GM19025 (cell line): ENCODE data around the gene NISCH.

Experiments used
- ATAC-seq: cut with Tn5 transposase; IDR thresholded peaks from one replicate; pipeline ENCODE4 v1.9.1; 2021; ENCODE audit warnings: mild to moderate bottlenecking, low read depth, moderate library complexity; ENCODE audit not compliant: unreplicated experiment

Gene NISCH

DNA sequence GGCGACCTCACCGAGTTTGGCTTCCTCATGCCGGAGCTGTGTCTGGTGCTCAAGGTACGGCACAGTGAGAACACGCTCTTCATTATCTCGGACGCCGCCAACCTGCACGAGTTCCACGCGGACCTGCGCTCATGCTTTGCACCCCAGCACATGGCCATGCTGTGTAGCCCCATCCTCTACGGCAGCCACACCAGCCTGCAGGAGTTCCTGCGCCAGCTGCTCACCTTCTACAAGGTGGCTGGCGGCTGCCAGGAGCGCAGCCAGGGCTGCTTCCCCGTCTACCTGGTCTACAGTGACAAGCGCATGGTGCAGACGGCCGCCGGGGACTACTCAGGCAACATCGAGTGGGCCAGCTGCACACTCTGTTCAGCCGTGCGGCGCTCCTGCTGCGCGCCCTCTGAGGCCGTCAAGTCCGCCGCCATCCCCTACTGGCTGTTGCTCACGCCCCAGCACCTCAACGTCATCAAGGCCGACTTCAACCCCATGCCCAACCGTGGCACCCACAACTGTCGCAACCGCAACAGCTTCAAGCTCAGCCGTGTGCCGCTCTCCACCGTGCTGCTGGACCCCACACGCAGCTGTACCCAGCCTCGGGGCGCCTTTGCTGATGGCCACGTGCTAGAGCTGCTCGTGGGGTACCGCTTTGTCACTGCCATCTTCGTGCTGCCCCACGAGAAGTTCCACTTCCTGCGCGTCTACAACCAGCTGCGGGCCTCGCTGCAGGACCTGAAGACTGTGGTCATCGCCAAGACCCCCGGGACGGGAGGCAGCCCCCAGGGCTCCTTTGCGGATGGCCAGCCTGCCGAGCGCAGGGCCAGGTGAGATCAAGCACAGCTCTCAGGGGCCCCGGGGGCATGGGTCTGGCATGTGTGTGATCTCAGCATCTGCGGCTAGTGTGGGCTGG is 32.6 kb downstream of the NISCH start:
- ATAC-seq = no peak

DNA sequence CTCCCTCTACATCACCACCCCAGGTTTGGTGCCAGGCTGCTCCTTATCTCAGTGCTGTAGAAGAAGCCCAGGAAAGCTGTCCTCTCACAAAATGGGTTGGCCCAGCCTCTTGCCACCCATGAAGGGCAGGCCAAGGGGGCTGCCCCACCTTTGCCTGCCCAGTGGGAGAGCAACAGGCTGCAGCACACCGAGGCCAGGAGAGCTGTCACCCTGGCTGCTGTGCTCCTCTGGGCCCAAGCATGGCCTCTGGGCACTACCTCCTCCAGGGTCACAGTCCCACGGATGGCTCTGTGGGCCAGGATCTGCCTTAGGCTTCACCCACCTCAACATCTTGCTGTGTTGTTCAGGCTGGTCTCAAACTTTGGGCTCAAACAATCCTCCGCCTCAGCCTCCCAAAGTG is 33.3 kb downstream of the NISCH start:
- no peak for ATAC-seq

DNA sequence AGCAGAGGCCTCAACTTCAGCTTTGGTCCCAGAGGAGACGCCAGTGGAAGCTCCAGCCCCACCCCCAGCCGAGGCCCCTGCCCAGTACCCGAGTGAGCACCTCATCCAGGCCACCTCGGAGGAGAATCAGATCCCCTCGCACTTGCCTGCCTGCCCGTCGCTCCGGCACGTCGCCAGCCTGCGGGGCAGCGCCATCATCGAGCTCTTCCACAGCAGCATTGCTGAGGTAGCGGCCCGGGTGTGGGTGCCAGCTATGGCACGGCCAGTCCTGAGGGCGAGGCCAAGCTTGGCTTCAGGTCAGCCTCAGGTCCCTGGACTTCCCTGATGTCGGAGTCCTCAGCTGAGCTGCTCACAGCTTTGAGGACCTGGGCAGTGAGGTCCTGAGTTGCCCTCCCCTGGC is 34.0 kb downstream of the NISCH start:
- no peak for ATAC-seq

DNA sequence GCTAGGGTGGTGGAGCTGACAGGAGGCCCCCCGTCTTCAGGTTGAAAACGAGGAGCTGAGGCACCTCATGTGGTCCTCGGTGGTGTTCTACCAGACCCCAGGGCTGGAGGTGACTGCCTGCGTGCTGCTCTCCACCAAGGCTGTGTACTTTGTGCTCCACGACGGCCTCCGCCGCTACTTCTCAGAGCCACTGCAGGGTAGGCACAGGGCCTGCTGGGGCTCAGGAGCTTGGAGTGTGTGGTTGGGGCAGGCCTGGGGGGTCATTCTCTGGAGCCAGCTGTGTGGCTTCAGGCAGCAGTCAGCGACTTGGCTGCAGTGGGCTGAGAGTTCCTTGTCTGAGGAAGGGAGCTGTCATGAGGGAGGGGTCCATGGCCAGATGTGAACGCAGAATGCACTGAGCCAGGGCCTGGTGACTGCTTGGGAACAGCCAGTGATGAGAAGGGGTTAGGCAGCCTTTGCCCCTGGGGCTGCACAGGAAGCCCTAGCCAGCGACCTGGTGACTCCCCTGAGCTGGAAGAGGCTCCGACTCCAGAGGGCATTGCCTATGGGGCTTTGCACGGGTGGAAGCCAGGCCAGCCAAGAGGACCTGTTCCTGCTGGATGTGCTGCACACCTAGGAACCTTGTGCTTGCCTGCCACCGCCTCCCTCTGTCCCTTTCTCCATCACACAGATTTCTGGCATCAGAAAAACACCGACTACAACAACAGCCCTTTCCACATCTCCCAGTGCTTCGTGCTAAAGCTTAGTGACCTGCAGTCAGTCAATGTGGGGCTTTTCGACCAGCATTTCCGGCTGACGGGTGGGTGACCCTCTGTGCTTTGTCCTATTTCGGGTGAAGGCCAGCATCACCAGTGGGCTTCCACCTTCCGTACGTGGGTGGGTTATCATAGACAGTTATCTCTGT is 34.9 kb downstream of the NISCH start:
- no peak for ATAC-seq

DNA sequence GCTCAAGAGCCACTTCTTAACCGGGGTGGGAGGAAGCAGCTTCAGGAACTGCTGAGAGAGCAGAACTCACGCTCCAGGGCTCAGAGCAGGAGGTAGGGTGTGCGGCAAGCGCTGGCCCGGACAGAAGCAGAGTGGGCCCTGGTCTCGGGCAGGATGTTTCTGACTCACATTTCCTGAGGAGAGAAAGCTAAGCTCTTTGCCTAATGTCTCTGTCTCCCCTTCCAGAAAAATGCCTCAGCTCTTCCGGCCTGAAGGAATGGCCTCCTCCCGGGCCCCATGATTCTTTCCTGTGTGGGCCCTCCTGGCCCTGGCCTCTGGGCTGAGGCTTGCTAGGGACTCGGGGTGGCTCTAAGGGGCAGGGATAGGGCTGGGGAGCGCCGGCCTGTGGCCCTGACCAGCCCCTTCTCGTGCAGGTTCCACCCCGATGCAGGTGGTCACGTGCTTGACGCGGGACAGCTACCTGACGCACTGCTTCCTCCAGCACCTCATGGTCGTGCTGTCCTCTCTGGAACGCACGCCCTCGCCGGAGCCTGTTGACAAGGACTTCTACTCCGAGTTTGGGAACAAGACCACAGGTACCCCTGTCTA is 35.6 kb downstream of the NISCH start:
- ATAC-seq = no peak

DNA sequence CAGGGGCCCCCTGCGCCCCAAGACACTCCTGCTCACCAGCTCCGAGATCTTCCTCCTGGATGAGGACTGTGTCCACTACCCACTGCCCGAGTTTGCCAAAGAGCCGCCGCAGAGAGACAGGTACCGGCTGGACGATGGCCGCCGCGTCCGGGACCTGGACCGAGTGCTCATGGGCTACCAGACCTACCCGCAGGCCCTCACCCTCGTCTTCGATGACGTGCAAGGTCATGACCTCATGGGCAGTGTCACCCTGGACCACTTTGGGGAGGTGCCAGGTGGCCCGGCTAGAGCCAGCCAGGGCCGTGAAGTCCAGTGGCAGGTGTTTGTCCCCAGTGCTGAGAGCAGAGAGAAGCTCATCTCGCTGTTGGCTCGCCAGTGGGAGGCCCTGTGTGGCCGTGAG is 36.7 kb downstream of the NISCH start:
- ATAC-seq = no peak

DNA sequence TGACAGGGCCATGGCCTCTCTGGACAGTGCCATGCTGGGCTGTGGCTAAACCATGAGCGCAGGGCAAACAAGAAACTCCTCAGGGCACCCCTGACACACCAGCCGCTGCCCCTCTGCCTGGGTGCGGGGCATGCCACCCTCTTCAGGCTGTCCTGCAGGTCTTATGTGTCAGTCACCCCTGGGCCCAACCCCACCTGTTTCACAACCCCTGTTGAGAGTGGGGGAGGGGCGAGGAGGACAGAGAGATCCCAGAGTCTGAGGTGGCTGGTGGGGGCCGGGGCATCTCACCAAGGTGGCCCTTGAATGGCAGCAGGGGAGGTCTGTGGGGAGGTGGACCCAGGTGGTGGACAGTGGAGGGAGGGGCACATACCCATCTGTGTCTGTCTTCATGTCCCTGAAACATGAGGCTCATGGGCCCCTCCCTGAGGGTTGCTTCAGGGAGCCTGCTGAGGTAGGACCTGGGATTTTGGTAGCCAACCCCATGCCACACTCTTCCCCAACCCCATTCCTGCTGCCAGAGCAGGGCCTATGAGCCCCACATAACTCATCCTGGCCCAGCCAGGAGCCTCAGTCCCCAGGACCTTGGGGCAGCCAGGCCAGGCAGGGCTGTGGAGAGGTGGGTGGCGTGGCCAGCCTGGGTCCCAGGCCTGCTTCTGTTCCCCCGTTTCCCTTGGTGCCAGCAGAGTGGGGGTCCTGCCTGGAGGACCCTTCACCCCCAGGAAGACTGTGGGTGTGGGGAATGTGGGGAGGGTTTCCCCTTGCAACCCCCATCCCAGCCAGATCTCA is 38.0 kb downstream of the NISCH start:
- no peak for ATAC-seq

DNA sequence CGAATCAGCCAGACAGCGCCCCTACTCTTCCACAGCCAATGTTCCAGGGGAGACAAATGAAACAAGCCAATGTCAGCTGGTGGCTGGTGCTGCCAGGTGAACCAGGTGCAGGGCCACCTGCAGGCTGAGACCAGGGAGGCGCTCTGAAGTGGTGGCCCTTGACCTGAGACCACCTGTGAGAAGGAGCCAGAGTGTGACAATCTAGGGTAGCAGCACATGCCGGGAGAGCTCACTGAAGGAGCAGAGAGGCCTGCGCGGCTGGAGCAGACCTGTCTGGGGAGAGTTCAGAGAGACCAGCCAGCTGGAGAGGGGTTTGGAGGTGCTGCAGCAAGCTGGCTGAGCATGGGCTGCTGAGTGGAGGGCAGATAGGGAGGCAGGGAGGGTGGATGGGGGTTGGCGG is 39.0 kb downstream of the NISCH start:
- ATAC-seq = no peak

DNA sequence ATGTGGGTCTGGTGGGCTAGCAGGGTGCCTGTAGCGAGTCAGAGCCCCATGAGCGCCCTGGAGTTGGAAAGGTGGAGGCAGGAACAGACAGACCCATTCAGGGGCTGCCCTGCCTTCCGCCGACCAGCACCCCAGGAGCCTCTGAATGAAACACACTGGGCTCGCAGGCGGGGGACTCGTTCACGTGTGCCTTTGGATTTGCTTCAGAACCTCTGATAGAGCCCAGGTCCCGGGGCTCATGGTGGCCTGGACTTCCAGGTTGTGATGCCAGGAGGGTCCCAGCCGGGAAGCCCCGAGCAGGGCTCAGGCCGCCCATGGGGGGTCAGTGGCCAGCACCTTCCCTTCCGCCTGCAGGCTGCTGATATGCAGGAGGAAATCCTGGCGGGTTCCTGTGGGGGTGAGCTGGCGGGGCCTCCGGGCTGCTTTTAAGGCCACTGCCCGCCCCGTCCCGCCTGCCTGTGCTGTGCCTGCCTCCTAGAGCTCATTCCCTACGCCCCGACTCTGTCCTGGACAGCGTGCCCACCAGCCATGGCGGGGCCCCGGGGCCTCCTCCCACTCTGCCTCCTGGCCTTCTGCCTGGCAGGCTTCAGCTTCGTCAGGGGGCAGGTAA is 39.6 kb downstream of the NISCH start, which contains the start of gene STAB1:
Gene STAB1, plus strand, starts transcription at position 453 of the 610 bp plus-strand sequence. Its CDS starts 76 bp downstream, at position 529.
- ATAC-seq = no peak

DNA sequence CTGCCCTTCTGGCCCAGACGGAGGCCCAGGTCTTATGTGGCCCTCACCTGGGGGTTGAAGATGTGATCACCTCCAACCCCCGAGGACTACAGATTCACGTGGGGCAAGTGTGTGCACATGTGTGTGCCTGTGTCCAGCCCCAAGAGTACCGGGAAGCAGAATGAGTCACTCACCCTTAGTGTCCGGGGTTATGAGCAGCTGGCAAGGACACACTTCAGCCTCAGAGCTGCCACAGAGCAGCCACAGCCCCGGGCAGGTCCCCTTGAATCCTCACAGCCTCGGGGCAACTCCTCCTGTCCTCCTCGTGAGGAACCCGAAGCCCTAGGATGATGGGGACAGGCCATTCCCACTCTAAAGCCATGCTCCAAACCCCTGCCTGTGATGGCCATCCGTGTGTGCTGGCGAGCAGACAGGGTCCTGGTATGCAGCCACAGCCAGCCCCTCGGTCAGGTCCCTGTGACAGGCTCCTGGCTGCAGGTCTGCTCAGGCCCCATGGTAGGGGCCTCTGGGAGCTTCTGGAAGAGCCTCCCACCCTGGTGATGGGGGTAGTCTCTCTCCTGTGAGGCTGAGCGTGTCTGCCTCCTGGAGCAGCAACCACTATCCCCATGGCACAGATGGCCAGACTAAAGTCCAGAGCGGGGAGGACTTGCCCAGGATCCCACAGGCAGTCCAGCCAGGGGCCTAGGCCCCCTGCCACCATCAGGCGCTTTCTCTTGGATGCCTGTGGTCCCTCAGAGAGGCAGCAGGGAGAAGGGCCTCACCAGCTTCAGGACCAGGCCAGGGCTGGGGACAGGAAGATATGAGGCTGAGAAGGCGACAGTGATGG is 40.6 kb downstream of the NISCH start:
- no peak for ATAC-seq

DNA sequence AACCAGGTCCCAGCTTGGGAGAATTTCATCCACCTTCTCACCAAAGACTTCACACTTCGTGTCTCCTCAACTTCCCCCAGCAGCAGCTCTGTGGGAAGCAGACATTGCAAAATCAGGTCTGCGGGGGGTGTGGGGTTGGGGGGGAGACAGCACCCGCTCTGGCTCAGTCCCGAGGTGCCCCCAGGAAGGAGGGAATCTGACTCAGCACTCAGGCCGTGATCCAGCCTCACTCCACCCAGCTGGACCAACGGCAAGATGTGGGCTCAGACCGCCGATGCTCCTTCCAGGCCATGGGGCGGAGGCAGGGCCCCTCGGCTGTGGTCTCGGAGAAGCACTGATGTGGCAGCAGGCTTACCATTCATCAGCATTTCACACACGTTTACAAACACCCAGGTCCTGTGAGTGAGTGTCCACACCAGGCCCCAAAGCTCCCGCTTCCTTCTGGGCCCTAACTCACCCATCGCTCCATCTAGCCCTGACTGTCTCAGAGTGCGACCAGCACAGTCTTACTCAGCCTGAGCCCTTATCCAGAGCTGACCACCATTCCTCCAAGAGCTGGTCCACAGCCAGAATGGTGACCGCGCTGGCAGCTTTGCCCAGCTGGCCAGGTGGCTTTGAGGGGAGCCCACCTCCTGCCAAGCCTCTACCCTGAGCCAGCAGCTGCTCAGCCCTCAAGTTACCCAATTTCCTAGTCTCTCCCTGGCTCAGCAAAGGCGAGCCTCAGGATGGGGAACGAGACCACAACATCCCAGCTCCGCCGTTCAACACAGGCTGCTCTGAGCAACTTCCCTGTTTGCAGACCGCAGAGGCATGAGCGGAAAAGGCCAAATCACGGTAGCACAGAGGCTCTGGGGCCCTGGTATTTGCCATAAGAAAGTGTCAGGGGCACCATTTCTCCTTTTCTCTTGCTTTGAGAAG is 43.0 kb downstream of the NISCH start:
- no peak for ATAC-seq

DNA sequence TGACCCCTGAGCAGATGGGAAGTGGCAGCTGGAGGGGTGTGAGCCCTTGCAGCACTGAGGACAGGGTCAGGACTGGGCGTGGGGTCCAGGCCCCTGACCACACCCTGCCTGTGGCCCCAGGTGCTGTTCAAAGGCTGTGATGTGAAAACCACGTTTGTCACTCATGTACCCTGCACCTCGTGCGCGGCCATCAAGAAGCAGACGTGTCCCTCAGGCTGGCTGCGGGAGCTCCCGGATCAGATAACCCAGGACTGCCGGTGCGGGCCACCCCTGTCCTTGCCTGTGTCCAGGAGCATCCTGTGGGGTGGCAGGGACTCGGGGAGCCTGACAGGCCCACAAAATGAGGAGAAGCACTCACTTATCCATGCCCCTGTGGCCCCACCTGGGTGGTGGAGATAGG is 45.6 kb downstream of the NISCH start:
- no peak for ATAC-seq

DNA sequence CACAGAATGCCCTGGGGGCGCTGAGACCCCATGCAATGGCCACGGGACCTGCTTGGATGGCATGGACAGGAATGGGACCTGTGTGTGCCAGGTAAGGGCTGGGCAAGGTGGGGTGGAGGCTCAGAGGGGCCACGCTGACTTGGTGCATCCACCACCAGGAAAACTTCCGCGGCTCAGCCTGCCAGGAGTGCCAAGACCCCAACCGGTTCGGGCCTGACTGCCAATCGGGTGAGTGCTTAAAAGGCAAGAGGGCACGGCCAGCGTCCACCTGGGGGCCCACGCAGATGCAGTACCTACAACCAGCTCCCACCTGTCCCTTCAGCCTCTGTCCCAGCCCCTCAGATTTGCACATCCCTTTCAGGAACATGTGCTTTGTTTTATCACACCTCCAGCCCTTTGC is 46.6 kb downstream of the NISCH start:
- ATAC-seq = no peak

DNA sequence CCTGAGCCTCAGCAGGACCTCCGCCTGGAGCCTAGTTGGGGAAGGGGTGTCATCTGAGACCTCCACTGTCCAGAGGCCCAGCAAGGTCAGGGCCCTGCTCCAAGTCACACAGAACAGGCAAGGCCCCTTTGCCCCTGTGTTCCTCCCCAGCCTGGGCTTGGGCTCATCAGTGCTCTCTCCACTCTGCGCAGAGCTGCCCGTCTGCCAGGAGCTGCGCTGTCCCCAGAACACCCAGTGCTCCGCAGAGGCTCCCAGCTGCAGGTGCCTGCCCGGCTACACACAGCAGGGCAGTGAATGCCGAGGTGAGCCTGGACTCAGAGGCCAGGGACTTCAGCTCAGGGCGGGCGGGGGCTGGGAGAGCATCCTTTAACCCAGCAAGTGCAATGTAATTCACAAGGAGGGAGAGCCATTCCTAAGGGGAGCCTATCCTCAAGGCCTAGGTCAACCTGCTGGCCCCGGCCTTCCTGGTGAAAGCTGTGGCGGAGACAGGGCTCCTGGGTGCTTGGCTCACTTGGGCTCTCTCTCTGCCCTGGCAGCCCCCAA is 47.5 kb downstream of the NISCH start:
- ATAC-seq = no peak

DNA sequence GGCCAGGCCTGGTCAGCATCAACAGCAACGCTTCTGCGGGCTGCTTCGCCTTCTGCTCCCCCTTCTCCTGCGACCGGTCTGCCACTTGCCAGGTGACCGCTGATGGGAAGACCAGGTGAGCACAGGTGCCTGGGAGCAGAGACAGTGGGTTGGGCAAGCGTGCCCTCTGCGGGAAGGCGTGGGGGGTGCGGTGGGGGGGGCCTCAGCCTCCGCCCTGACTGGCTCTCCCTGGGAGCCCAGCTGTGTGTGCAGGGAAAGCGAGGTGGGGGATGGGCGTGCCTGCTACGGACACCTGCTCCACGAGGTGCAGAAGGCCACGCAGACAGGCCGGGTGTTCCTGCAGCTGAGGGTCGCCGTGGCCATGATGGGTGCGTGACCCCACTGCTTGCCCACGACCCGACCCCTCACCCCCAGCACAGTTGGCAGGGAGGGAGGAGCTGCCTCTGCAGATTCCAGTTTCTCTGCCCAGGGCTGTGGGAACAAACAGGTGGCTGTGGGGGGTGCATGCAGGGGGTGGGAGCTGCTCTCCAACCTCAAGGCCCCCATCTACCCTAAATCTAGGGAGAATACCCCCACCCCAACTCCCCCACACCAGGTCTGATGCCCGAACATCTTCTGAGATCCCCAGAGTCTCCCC is 48.5 kb downstream of the NISCH start:
- no peak for ATAC-seq

DNA sequence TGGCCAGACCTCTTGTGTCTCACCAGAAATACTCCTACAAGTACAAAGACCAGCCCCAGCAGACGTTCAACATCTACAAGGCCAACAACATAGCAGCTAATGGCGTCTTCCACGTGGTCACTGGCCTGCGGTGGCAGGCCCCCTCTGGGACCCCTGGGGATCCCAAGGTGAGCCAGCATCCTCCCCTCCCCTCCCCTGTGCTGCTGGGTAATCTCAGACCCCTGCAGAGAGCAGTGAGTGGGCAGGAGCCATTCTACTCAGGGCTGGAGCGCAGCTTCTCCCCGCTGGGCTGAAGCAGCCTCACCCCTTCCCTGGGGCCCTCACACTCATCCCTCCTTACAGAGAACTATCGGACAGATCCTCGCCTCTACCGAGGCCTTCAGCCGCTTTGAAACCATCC is 49.6 kb downstream of the NISCH start:
- no peak for ATAC-seq

DNA sequence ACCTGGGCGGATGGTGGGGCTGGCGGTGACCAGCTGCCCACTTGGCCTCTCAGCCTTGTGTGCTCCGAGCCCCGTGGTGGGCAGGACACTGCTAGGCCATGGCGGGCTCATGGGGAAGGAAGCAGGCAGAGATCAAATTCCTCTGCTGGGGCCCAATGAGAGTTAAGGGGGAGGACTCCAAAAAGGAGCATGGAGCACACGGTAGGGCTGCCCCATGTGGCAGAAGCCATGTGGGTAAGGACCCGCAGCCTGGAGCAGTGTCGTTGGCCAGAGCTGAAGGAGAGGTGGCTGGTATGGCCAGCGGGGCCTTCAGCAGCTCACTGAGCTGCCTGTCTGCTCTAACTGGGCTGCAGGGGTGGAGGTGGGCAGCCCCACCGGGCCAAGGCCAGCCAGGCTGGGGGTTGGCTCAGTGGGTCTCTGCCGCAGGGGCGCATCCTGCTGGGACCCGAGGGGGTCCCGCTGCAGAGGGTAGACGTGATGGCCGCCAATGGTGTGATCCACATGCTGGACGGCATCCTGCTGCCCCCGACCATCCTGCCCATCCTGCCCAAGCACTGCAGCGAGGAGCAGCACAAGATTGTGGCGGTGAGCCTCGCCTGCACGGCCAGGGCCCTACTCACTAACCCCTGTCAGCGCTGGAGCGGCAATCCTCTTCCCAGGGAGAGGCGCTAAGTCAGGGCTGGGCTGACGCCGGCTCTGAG is 51.0 kb downstream of the NISCH start:
- no peak for ATAC-seq
